K562 (cell line): ENCODE data around the gene ARL8A. TPM values are rescaled to one million over a fixed set of nuclear protein-coding genes. Genes with fewer than 3 reads are reported as not detected.

ENCODE experiments used
- ATAC-seq: fragments of 200-7000 bp; cut with Tn5 transposase; 3 replicates; pipeline ENCODE4 v1.9.1; 2020; ENCODE audit warnings: moderate library complexity
- BruUV-seq: library from RNA; stranded (reverse); fragments of 400-500 nt; replicated peaks from 2 replicates; lab custom pipeline; 2021; lab: Mats Ljungman, UMichigan
- CTCF ChIA-PET: fragments of 300-600 bp; formaldehyde crosslinking; extraction: SDS; loops from one replicate; lab custom pipeline; 2021; ENCODE audit warnings: low intra/inter-chr PET ratio; lab: Yijun Ruan, JAX
- POLR2A ChIA-PET: fragments of 300-600, 350-650 bp; sonication (Branson Sonifier 250); formaldehyde crosslinking; extraction: SDS; loops from one replicate; lab custom pipeline; 2021; ENCODE audit warnings: antibody characterized with exemption, inconsistent platforms; lab: Yijun Ruan, JAX
- DNase-seq, 4 experiments: peaks; one replicate each; pipeline versions ENCODE4 v3.0.0 to v3.0.0-alpha.2; 2011 to 2018; ENCODE audit warnings: low spot score in 3 of 4, mixed read lengths in 3 of 4; ENCODE audit errors: extremely low read depth in 1 of 4
- FAIRE-seq: peaks from 2 replicates; lab custom pipeline; 2011; peaks lifted over from hg19 to GRCh38; lab: Jason Lieb, UNC
- H2AFZ ChIP-seq: 2 replicates; pipeline ENCODE4 v1.6.0; 2011; ENCODE audit warnings: low read depth, low read length, control low read depth, inconsistent platforms
- H3K27ac ChIP-seq: fragments of 200-600 bp; 3 replicates; pipeline ENCODE4 v1.8.0; 2011; ENCODE audit warnings: low read depth, mild to moderate bottlenecking, control low read depth, inconsistent platforms, low read length, moderate library complexity, mixed read lengths; ENCODE audit errors: extremely low read depth
- H3K27me3 ChIP-seq, 2 experiments: fragments of 300-600 bp in 1 of 2; 2 replicates in 1 of 2; 3 replicates in 1 of 2; pipeline versions ENCODE4 v1.6.0 to v1.8.0; 2011; ENCODE audit warnings: inconsistent platforms in 2 of 2, low read length in 2 of 2, mild to moderate bottlenecking in 1 of 2, mixed read lengths in 1 of 2, moderate library complexity in 1 of 2; ENCODE audit not compliant: control insufficient read depth in 2 of 2, insufficient read depth in 2 of 2
- H3K36me3 ChIP-seq: fragments of 300-600 bp; 3 replicates; pipeline ENCODE4 v1.8.0; 2011; ENCODE audit warnings: mild to moderate bottlenecking, low read length, inconsistent platforms; ENCODE audit not compliant: control insufficient read depth, insufficient read depth
- H3K4me1 ChIP-seq, 2 experiments: fragments of 200-600 bp in 1 of 2; replicated peaks in 1 of 2; 2 replicates in 1 of 2; 3 replicates in 1 of 2; pipeline versions ENCODE4 v1.5.1 to v1.8.0; 2011; ENCODE audit warnings: inconsistent platforms in 2 of 2, low read length in 2 of 2, mild to moderate bottlenecking in 1 of 2, mixed read lengths in 1 of 2, moderate library complexity in 1 of 2; ENCODE audit not compliant: control insufficient read depth in 2 of 2, insufficient read depth in 2 of 2
- H3K4me2 ChIP-seq: 2 replicates; pipeline ENCODE4 v1.6.1; 2011; ENCODE audit warnings: low read length, control low read depth, inconsistent platforms, mixed read lengths; ENCODE audit not compliant: insufficient read depth
- H3K4me3 ChIP-seq: fragments of 200-600 bp; sonication (generic), shearing (Covaris generic); 2 replicates; pipeline ENCODE4 v1.5.1; 2016; ENCODE audit warnings: control low read depth, inconsistent platforms
- H3K79me2 ChIP-seq: fragments of 200-600 bp; 3 replicates; pipeline ENCODE4 v1.8.0; 2011; ENCODE audit warnings: low read length, inconsistent platforms; ENCODE audit not compliant: control insufficient read depth, insufficient read depth
- H3K9ac ChIP-seq, 2 experiments: 2 replicates each; pipeline versions ENCODE4 v1.6.0 to v1.6.1; 2011; ENCODE audit warnings: low read depth in 2 of 2, low read length in 2 of 2, control low read depth in 1 of 2, inconsistent platforms in 1 of 2, mild to moderate bottlenecking in 1 of 2, mixed read lengths in 1 of 2; ENCODE audit not compliant: insufficient read depth in 1 of 2
- H3K9me1 ChIP-seq: one replicate; pipeline ENCODE4 v1.6.0; 2011; ENCODE audit warnings: inconsistent platforms, mild to moderate bottlenecking, low read length, moderate library complexity; ENCODE audit not compliant: control insufficient read depth, insufficient read depth
- H3K9me3 ChIP-seq: replicated peaks from 2 replicates; pipeline ENCODE4 v1.5.1; 2011; ENCODE audit warnings: low read depth, low read length, inconsistent platforms; ENCODE audit not compliant: control insufficient read depth, insufficient read depth
- H4K20me1 ChIP-seq: replicated peaks from 2 replicates; pipeline ENCODE4 v1.6.1; 2011; ENCODE audit warnings: low read length, inconsistent platforms, mixed read lengths; ENCODE audit not compliant: control insufficient read depth, insufficient read depth
- ATF7 ChIP-seq: fragments of 450-650 bp; IDR thresholded peaks from 2 replicates; pipeline ENCODE4 v1.7.1; 2014; ENCODE audit warnings: mild to moderate bottlenecking, moderate library complexity
- CREB1 ChIP-seq, 2 experiments: sonication (generic) in 1 of 2; formaldehyde crosslinking in 1 of 2; IDR thresholded peaks; 2 replicates each; pipeline versions ENCODE4 v1.6.1 to v1.8.0; 2012 to 2022; ENCODE audit warnings: inconsistent platforms in 1 of 2, mild to moderate bottlenecking in 1 of 2, missing genetic modification reagents in 1 of 2, moderate library complexity in 1 of 2
- DMBX1 ChIP-seq: fragments of 250-450 bp; sonication (Bioruptor Pico); IDR thresholded peaks from 2 replicates; pipeline ENCODE4 v1.8.0; 2022; ENCODE audit warnings: inconsistent platforms, mild to moderate bottlenecking, moderate library complexity, borderline replicate concordance
- EGR1 ChIP-seq: fragments of 450-650 bp; conservative IDR thresholded peaks from 2 replicates; pipeline ENCODE4 v1.6.1; 2017; ENCODE audit warnings: mild to moderate bottlenecking
- GABPA ChIP-seq: fragments of 200-800 bp; sonication (Bioruptor generic); conservative IDR thresholded peaks from 2 replicates; pipeline ENCODE4 v1.6.1; 2016; ENCODE audit warnings: low read depth, missing genetic modification characterization, missing compliant biosample characterization
- GTF2A2 ChIP-seq: IDR thresholded peaks from 2 replicates; pipeline ENCODE4 v1.6.1; 2016; ENCODE audit warnings: mild to moderate bottlenecking, missing genetic modification characterization, missing compliant biosample characterization
- HMGXB4 ChIP-seq: sonication (generic); formaldehyde crosslinking; IDR thresholded peaks from 2 replicates; pipeline ENCODE4 v1.8.1; 2023; ENCODE audit warnings: mild to moderate bottlenecking, missing genetic modification reagents
- KLF1 ChIP-seq: fragments of 450-650 bp; IDR thresholded peaks from 2 replicates; pipeline ENCODE4 v1.6.1; 2016; ENCODE audit warnings: missing genetic modification characterization, missing compliant biosample characterization
- NFIC ChIP-seq: fragments of 450-650 bp; IDR thresholded peaks from 2 replicates; pipeline ENCODE4 v1.6.1; 2017; ENCODE audit warnings: mild to moderate bottlenecking, inconsistent platforms
- NR1H2 ChIP-seq: sonication (generic); formaldehyde crosslinking; IDR thresholded peaks from 2 replicates; pipeline ENCODE4 v1.4.0; 2020; ENCODE audit warnings: mild to moderate bottlenecking, missing genetic modification reagents
- PATZ1 ChIP-seq: fragments of 250-450 bp; sonication (Bioruptor Pico); IDR thresholded peaks from 2 replicates; pipeline ENCODE4 v1.5.0; 2020; ENCODE audit warnings: mild to moderate bottlenecking, borderline replicate concordance
- POLR2G ChIP-seq: fragments of 200-400 bp; formaldehyde crosslinking; IDR thresholded peaks from 2 replicates; pipeline ENCODE4 v1.6.1; 2017; ENCODE audit warnings: low read depth, mild to moderate bottlenecking, antibody characterized with exemption, low read length, moderate library complexity
- ZNF24 ChIP-seq: fragments of 450-650 bp; IDR thresholded peaks from 2 replicates; pipeline ENCODE4 v1.6.1; 2016
- ZNF3 ChIP-seq: fragments of 250-450 bp; sonication (Bioruptor Pico); IDR thresholded peaks from 2 replicates; pipeline ENCODE4 v1.5.0; 2021; ENCODE audit warnings: mild to moderate bottlenecking, moderate library complexity
- ZNF384 ChIP-seq: IDR thresholded peaks from 2 replicates; pipeline ENCODE4 v1.6.1; 2012; ENCODE audit warnings: low read depth, low read length, improper control_type of control experiment
- ZNF589 ChIP-seq: fragments of 200-800 bp; sonication (Bioruptor generic); IDR thresholded peaks from 2 replicates; pipeline ENCODE4 v1.6.1; 2016; ENCODE audit warnings: low read depth, missing genetic modification characterization, missing compliant biosample characterization
- WGBS: fragments of 100-300 bp; shearing (Covaris generic); methylation state at CpG from one replicate; pipeline ENCODE4 v1.1.6; 2016; ENCODE audit warnings: low coverage, mixed read lengths; ENCODE audit not compliant: insufficient coverage; ENCODE audit errors: missing lambda C conversion rate; 5-methylcytosine and 5-hydroxymethylcytosine counted together
- in situ Hi-C: fragments of 300-500 bp; cut with MboI; formaldehyde crosslinking; loops from 4 replicates; pipeline ENCODE4 v1.15.0; 2018; ENCODE audit warnings: inconsistent platforms, mixed read lengths
- intact Hi-C: fragments of 100-400 bp; cut with micrococcal nuclease; formaldehyde crosslinking; loops from 2 replicates; pipeline ENCODE4 v1.14.2; 2022
- polyA plus RNA-seq, 8 experiments: library from polyadenylated mRNA; depleted of rRNA in 4 of 8; stranded (reverse) in 5 of 8; unstranded in 3 of 8; fragments of >200 nt; fragmentation: Nextera tagmentation in 2 of 8; fragmentation: Illumina TruSeq in 1 of 8; extraction: Ambion mirVana in 2 of 8; extraction: Trizol in 1 of 8; gene quantifications; 2 replicates each; pipeline versions ENCODE4 v1.2.1 to v1.2.3, GENCODE V29; 2011 to 2014; ENCODE audit warnings: inconsistent platforms in 1 of 8, missing spikeins in 1 of 8
- total RNA-seq, 7 experiments: library from RNA; depleted of rRNA in 6 of 7; stranded (reverse); fragments of >200 nt in 6 of 7; fragmentation: Illumina TruSeq in 2 of 7; extraction: Trizol in 2 of 7; gene quantifications; 2 replicates each; pipeline versions ENCODE4 v1.2.1 to v1.2.3, GENCODE V29; 2011 to 2021; ENCODE audit warnings: low replicate concordance in 1 of 7

The ARL8A gene
- total and polyA plus RNA-seq, 9 of the 15 experiments (the other 6 are each of a cell fraction or from before 2014, with no cell fraction given) = 0.17 to 27.3 (median 15.6) TPM

GRCh38 chr1:202159534-202160371 is 15.2 kb upstream of the ARL8A start (continued):
- TF ChIP-seq POLR2G (peak; percentile 75; the same call in 1 of the 2 replicates), ZNF589 (peak; percentile 51; the same call in 1 of the 2 replicates), ATF7 (0 out of 2 replicates have a peak, but pooled peaks have one; percentile 4), ZNF384 (no peak), PATZ1 (peak; percentile 16; the same call in 1 of the 2 replicates)

GRCh38 chr1:202158810-202159533 is 14.4 kb upstream of the ARL8A start:
- H3K36me3 ChIP-seq = peaks cover 49% of the 10 kb centered on the region
- WGBS = 5% methylated on average over 9 of the region's 10 CpGs
- H3K27me3 ChIP-seq = no peaks in the 10 kb centered on the region
- peak overlapping the region; percentile 82 for H2AFZ ChIP-seq
- peak; percentile 80 to 89 (median 84) for DNase-seq
- peaks cover 96% of the 10 kb centered on the region for H3K79me2 ChIP-seq
- POLR2A ChIA-PET = interaction anchor here (0.7 to 3.2 kb wide), 6 partner anchors 11 to 274 kb away, joined by 3 to 19 read pairs (median 4); no protein-coding TSS in a partner anchor
- no peaks in the 10 kb centered on the region for H3K9me3 ChIP-seq
- in situ Hi-C loops (no loop called here), intact Hi-C loops (loop anchor here (10.0 kb wide), 1 partner anchor 646 kb away; the partner anchor contains the start of gene KDM5B)
- peak; percentile 73 for FAIRE-seq
- H3K9me1 ChIP-seq = no peaks in the 10 kb centered on the region
- H3K4me1 ChIP-seq = peaks cover 70 to 86% of the 10 kb centered on the region in 2 experiments
- peak overlapping the region; percentile 57 for H3K4me3 ChIP-seq
- H3K27ac ChIP-seq = peak overlapping the region; percentile 99
- H3K4me2 ChIP-seq = peak overlapping the region; percentile 90
- CTCF ChIA-PET = interaction anchor here (0.7 kb wide), 1 partner anchor 244 kb away, joined by 3 read pairs; no protein-coding TSS in a partner anchor
- no peaks in the 10 kb centered on the region for H4K20me1 ChIP-seq
- peak overlapping the region; percentile 89 to 91 for H3K9ac ChIP-seq
- TSS peak; percentile 47 for BruUV-seq
- ATAC-seq = peak; percentile 48
- TF ChIP-seq CREB1 (IDR thresholded peaks at IDR 0.05) = 0 out of 2 replicates have a peak, but pooled peaks have one; percentile 25
- TF ChIP-seq CREB1 (CRISPR knock-in tag; IDR thresholded peaks at IDR 0.05) = peak; percentile 72; the same call in 1 of the 2 replicates
- no peak for TF ChIP-seq ZNF3 (CRISPR knock-in tag)
- TF ChIP-seq GABPA (tag) = no peak
- 0 out of 2 replicates have a peak, but pooled peaks have one; percentile 17 for TF ChIP-seq DMBX1 (CRISPR knock-in tag)
- TF ChIP-seq EGR1 = no peak
- TF ChIP-seq NR1H2 (CRISPR knock-in tag) = no peak
- TF ChIP-seq NFIC = no peak
- no peak for TF ChIP-seq HMGXB4 (CRISPR knock-in tag)
- TF ChIP-seq ZNF24 = no peak
- no peak; the same call in 1 of the 2 replicates for TF ChIP-seq KLF1 (tag)
- TF ChIP-seq GTF2A2 (tag) = no peak
